Measurements from ENCODE around the gene PLXDC2. TPM values are rescaled to one million over a fixed set of nuclear protein-coding genes. Genes with fewer than 3 reads are reported as not detected.

The PLXDC2 gene
- total and polyA plus RNA-seq, 10 of the 15 experiments (the other 5 are each of a cell fraction or from before 2014, with no cell fraction given), result 0.05 to 1.8 (median 0.14) TPM; not detected in 2

DNA sequence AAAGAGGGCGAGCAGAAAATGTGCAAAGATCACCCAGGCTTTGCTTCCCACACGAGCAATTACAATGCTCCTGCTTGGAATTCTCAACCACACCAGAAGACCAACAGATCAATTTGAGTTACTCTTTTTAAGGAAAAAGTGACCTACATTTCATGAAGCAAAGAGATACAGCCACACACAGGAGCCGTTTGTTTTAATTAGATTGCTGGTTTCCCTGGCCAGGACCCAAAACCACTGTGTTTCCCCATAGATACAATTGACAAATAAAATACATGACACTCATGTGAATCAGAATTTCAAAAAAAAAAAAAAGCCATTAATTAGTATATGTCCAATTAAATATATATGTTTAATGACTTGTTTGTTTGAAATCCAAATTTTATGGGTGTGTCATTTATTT, 458.3 kb downstream of the PLXDC2 start:
- Histone ChIP-seq H3K36me3 (ENCODE audit: control insufficient read depth in 2 of 2, insufficient read depth in 2 of 2, low read length in 1 of 2) (no peaks in the 10 kb centered on the region), H4K20me1 (ENCODE audit: control insufficient read depth, insufficient read depth) (no peaks in the 10 kb centered on the region), H2AFZ (ENCODE audit: control insufficient read depth, low read depth, low read length) (no peak overlapping the region), H3K79me2 (ENCODE audit: control insufficient read depth, insufficient read depth, low read length) (no peaks in the 10 kb centered on the region), H3K27me3 (replicated peaks in 1 of 2; ENCODE audit: control insufficient read depth in 2 of 2, insufficient read depth in 2 of 2, low read length in 1 of 2) (no peaks in the 10 kb centered on the region), H3K9me3 (replicated peaks; ENCODE audit: control insufficient read depth, insufficient read depth, low read length) (no peaks in the 10 kb centered on the region), H3K4me2 (ENCODE audit: control insufficient read depth, insufficient read depth) (no peak overlapping the region), H3K9ac (ENCODE audit: control insufficient read depth, insufficient read depth, low read length) (no peak overlapping the region), H3K27ac (ENCODE audit: control insufficient read depth, insufficient read depth) (no peak overlapping the region), H3K4me1 (ENCODE audit: control insufficient read depth, insufficient read depth, low read length) (no peaks in the 10 kb centered on the region), H3K4me3 (no peak overlapping the region)
- RAD21 ChIA-PET (ENCODE audit: unreplicated experiment), result no interaction called here
- WGBS (ENCODE audit: insufficient coverage, insufficient replicate concordance, low lambda C conversion rate, missing lambda C conversion rate), result 8% methylated on average over 3 of the region's 3 CpGs
- POLR2A ChIA-PET, result no interaction called here
- SMC1A ChIA-PET (ENCODE audit: uncharacterized antibody, unreplicated experiment), result interaction anchor here (0.6 to 1.1 kb wide), 3 partner anchors 14 to 929 kb away, joined by 3 to 4 read pairs (median 3); no protein-coding TSS in a partner anchor
- no peak for FAIRE-seq
- intact Hi-C loops (cut with micrococcal nuclease; ENCODE audit: unreplicated experiment) (no loop called here), in situ Hi-C loops (cut with MboI) (no loop called here)
- CTCF ChIA-PET, result no interaction called here
- DNase-seq (ENCODE audit: low read depth, low spot score), result no peak
- TF ChIP-seq CBFB (IDR thresholded peaks at IDR 0.05; ENCODE audit: low read depth), result no peak
- no peak for TF ChIP-seq YY1 (IDR thresholded peaks at IDR 0.05; ENCODE audit: low read depth, low read length)
- BruUV-seq (replicated peaks), result no TSS peak
- no peak for ATAC-seq

- ATAC-seq, result peak; percentile 71
- Histone ChIP-seq H3K9ac (ENCODE audit: control insufficient read depth, insufficient read depth, low read length) (no peak overlapping the region), H3K4me2 (ENCODE audit: control insufficient read depth, insufficient read depth) (no peak overlapping the region), H3K9me3 (replicated peaks; ENCODE audit: control insufficient read depth, insufficient read depth, low read length) (no peaks in the 10 kb centered on the region), H3K36me3 (ENCODE audit: control insufficient read depth in 2 of 2, insufficient read depth in 2 of 2, low read length in 1 of 2) (no peaks in the 10 kb centered on the region), H3K27ac (ENCODE audit: control insufficient read depth, insufficient read depth) (no peak overlapping the region), H2AFZ (ENCODE audit: control insufficient read depth, low read depth, low read length) (no peak overlapping the region), H3K4me1 (ENCODE audit: control insufficient read depth, insufficient read depth, low read length) (no peaks in the 10 kb centered on the region), H4K20me1 (ENCODE audit: control insufficient read depth, insufficient read depth) (no peaks in the 10 kb centered on the region), H3K4me3 (no peak overlapping the region), H3K27me3 (replicated peaks in 1 of 2; ENCODE audit: control insufficient read depth in 2 of 2, insufficient read depth in 2 of 2, low read length in 1 of 2) (no peaks in the 10 kb centered on the region), H3K79me2 (ENCODE audit: control insufficient read depth, insufficient read depth, low read length) (no peaks in the 10 kb centered on the region)
- CTCF ChIA-PET, result no interaction called here
- RAD21 ChIA-PET (ENCODE audit: unreplicated experiment), result no interaction called here
- POLR2A ChIA-PET, result no interaction called here
- SMC1A ChIA-PET (ENCODE audit: uncharacterized antibody, unreplicated experiment), result no interaction called here
- intact Hi-C loops (cut with micrococcal nuclease; ENCODE audit: unreplicated experiment), result no loop called here
- BruUV-seq (replicated peaks), result no TSS peak
- DNase-seq (ENCODE audit: low read depth, low spot score), result no peak
- in situ Hi-C loops (cut with MboI), result no loop called here
- FAIRE-seq, result no peak
- WGBS (ENCODE audit: insufficient coverage, insufficient replicate concordance, low lambda C conversion rate, missing lambda C conversion rate), result 15% methylated on average over 6 of the region's 6 CpGs
- TF ChIP-seq PML (IDR thresholded peaks at IDR 0.05; ENCODE audit: low read length) (no peak), NFYA (IDR thresholded peaks at IDR 0.05; ENCODE audit: borderline replicate concordance, low read depth, low read length) (no peak), EP300 (IDR thresholded peaks at IDR 0.05; ENCODE audit: borderline replicate concordance in 1 of 2, control insufficient read depth in 1 of 2, low read depth in 2 of 2, low read length in 2 of 2) (no peak), RFX5 (IDR thresholded peaks at IDR 0.05; ENCODE audit: low read depth, low read length) (no peak), ZBTB40 (IDR thresholded peaks at IDR 0.05; ENCODE audit: borderline replicate concordance) (no peak)
- TF ChIP-seq, protein P1, sequence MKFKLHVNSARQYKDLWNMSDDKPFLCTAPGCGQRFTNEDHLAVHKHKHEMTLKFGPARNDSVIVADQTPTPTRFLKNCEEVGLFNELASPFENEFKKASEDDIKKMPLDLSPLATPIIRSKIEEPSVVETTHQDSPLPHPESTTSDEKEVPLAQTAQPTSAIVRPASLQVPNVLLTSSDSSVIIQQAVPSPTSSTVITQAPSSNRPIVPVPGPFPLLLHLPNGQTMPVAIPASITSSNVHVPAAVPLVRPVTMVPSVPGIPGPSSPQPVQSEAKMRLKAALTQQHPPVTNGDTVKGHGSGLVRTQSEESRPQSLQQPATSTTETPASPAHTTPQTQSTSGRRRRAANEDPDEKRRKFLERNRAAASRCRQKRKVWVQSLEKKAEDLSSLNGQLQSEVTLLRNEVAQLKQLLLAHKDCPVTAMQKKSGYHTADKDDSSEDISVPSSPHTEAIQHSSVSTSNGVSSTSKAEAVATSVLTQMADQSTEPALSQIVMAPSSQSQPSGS (IDR thresholded peaks at IDR 0.05; ENCODE audit: low read length), result no peak
- TF ChIP-seq, protein P2, sequence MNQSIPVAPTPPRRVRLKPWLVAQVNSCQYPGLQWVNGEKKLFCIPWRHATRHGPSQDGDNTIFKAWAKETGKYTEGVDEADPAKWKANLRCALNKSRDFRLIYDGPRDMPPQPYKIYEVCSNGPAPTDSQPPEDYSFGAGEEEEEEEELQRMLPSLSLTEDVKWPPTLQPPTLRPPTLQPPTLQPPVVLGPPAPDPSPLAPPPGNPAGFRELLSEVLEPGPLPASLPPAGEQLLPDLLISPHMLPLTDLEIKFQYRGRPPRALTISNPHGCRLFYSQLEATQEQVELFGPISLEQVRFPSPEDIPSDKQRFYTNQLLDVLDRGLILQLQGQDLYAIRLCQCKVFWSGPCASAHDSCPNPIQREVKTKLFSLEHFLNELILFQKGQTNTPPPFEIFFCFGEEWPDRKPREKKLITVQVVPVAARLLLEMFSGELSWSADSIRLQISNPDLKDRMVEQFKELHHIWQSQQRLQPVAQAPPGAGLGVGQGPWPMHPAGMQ (IDR thresholded peaks at IDR 0.05; ENCODE audit: borderline replicate concordance), result no peak
Observed at GRCh38 chr10:20276127-20276979, 460.1 kb downstream of the PLXDC2 start.
